HEK293T (cell line): ENCODE data around the gene CKLF.
"Not testable (repeated sequence)": the region's sequence is repeated elsewhere in the genome, so short reads cannot be mapped to it uniquely, and the experiment has no call there.

ENCODE experiments used
- CTCF ChIA-PET: fragments of 350-600 bp; formaldehyde crosslinking; extraction: SDS; loops from one replicate; lab custom pipeline; 2021; ENCODE audit warnings: antibody characterized with exemption, inconsistent platforms; lab: Yijun Ruan, JAX
- POLR2A ChIA-PET: fragments of 350-600 bp; formaldehyde crosslinking; extraction: SDS; loops from one replicate; lab custom pipeline; 2020; ENCODE audit warnings: antibody characterized with exemption, inconsistent platforms; lab: Yijun Ruan, JAX
- DNase-seq: peaks from one replicate; pipeline ENCODE4 v3.0.0; 2012; ENCODE audit warnings: mixed read lengths; ENCODE audit errors: extremely low spot score
- ARNT ChIP-seq: fragments of 450-650 bp; IDR thresholded peaks from 2 replicates; pipeline ENCODE4 v1.6.1; 2017; ENCODE audit warnings: mild to moderate bottlenecking
- BHLHE40 ChIP-seq: fragments of 450-650 bp; IDR thresholded peaks from 2 replicates; pipeline ENCODE4 v1.6.1; 2016; ENCODE audit warnings: mild to moderate bottlenecking, moderate library complexity, borderline replicate concordance
- CTBP1 ChIP-seq: fragments of 450-650 bp; IDR thresholded peaks from 2 replicates; pipeline ENCODE4 v1.6.1; 2016; ENCODE audit warnings: borderline replicate concordance
- ELF4 ChIP-seq: fragments of 450-650 bp; IDR thresholded peaks from 2 replicates; pipeline ENCODE4 v1.6.1; 2017; ENCODE audit warnings: antibody characterized with exemption
- FOXA1 ChIP-seq: fragments of 450-650 bp; IDR thresholded peaks from 2 replicates; pipeline ENCODE4 v1.6.1; 2016; ENCODE audit warnings: mild to moderate bottlenecking
- FOXK2 ChIP-seq: fragments of 450-650 bp; IDR thresholded peaks from 2 replicates; pipeline ENCODE4 v1.6.1; 2016; ENCODE audit warnings: mild to moderate bottlenecking
- FOXM1 ChIP-seq: fragments of 450-650 bp; IDR thresholded peaks from 2 replicates; pipeline ENCODE4 v1.6.1; 2017; ENCODE audit warnings: mild to moderate bottlenecking, borderline replicate concordance
- HDGF ChIP-seq: fragments of 450-650 bp; IDR thresholded peaks from 2 replicates; pipeline ENCODE4 v1.6.1; 2017; ENCODE audit warnings: antibody characterized with exemption, borderline replicate concordance
- L3MBTL2 ChIP-seq: fragments of 450-650 bp; conservative IDR thresholded peaks from 2 replicates; pipeline ENCODE4 v1.6.1; 2016; ENCODE audit warnings: mild to moderate bottlenecking
- LEF1 ChIP-seq: fragments of 450-650 bp; IDR thresholded peaks from 2 replicates; pipeline ENCODE4 v1.6.1; 2017; ENCODE audit warnings: mild to moderate bottlenecking, borderline replicate concordance
- NFRKB ChIP-seq: fragments of 450-650 bp; IDR thresholded peaks from 2 replicates; pipeline ENCODE4 v1.6.1; 2016; ENCODE audit warnings: mild to moderate bottlenecking, moderate library complexity
- PKNOX1 ChIP-seq: fragments of 450-650 bp; IDR thresholded peaks from 2 replicates; pipeline ENCODE4 v1.6.1; 2016
- SP1 ChIP-seq: fragments of 450-650 bp; IDR thresholded peaks from 2 replicates; pipeline ENCODE4 v1.6.1; 2017
- SUZ12 ChIP-seq: fragments of 450-650 bp; IDR thresholded peaks from 2 replicates; pipeline ENCODE4 v1.6.1; 2016; ENCODE audit warnings: mild to moderate bottlenecking
- TARDBP ChIP-seq: fragments of 450-650 bp; IDR thresholded peaks from 2 replicates; pipeline ENCODE4 v1.6.1; 2016
- ZNF384 ChIP-seq: fragments of 450-650 bp; IDR thresholded peaks from 2 replicates; pipeline ENCODE4 v1.6.1; 2016

The CKLF gene

GRCh38 chr16:66609139-66609510 is 56.7 kb downstream of the CKLF start:
- ChIA-PET POLR2A (no interaction called here), CTCF (interaction anchor here (0.6 to 2.6 kb wide), 21 partner anchors 10 to 281 kb away, joined by 3 to 38 read pairs (median 4); partner anchors contain the start of gene DYNC1LI2)
- TF ChIP-seq ZNF384 (no peak), L3MBTL2 (no peak), NFRKB (no peak), FOXA1 (no peak), FOXK2 (no peak), LEF1 (no peak), FOXM1 (no peak), SP1 (no peak), PKNOX1 (no peak), ARNT (no peak), HDGF (no peak), CTBP1 (no peak), ELF4 (no peak), TARDBP (no peak), BHLHE40 (no peak), SUZ12 (no peak)
- DNase-seq, result no peak

- TF ChIP-seq ARNT, result no peak
- no peak for TF ChIP-seq ZNF384
- no peak for TF ChIP-seq FOXM1
- no peak for TF ChIP-seq CTBP1
- no peak for TF ChIP-seq L3MBTL2
- TF ChIP-seq NFRKB, result no peak
- TF ChIP-seq FOXK2, result no peak
- TF ChIP-seq PKNOX1, result no peak
- TF ChIP-seq LEF1, result no peak
- CTCF ChIA-PET, result interaction anchor here (1.5 to 2.3 kb wide), 2 partner anchors 9 to 132 kb away, joined by 3 to 38 read pairs; no protein-coding TSS in a partner anchor
- POLR2A ChIA-PET, result no interaction called here
- DNase-seq, result no peak
Observed at GRCh38 chr16:66610111-66610820, 57.9 kb downstream of the CKLF start.

- POLR2A ChIA-PET, DNase-seq, CTCF ChIA-PET: not testable (repeated sequence)
Observed at GRCh38 chr16:66611911-66612310, 59.5 kb downstream of the CKLF start.

- DNase-seq, result no peak
- POLR2A ChIA-PET, result no interaction called here
- TF ChIP-seq LEF1 (no peak), ELF4 (no peak), SP1 (no peak), BHLHE40 (no peak), FOXK2 (no peak), TARDBP (no peak), SUZ12 (no peak)
- CTCF ChIA-PET, result no interaction called here
Observed at GRCh38 chr16:66612422-66612821, 60.0 kb downstream of the CKLF start.

- no peak for DNase-seq
- TF ChIP-seq SUZ12, result no peak
- TF ChIP-seq NFRKB, result no peak
- no peak for TF ChIP-seq TARDBP
- no peak for TF ChIP-seq PKNOX1
- no peak for TF ChIP-seq HDGF
- no peak for TF ChIP-seq CTBP1
- no peak for TF ChIP-seq BHLHE40
- TF ChIP-seq SP1, result no peak
- no peak for TF ChIP-seq ELF4
- no peak for TF ChIP-seq L3MBTL2
- TF ChIP-seq FOXM1, result no peak
- TF ChIP-seq LEF1, result no peak
- TF ChIP-seq FOXK2, result no peak
- ChIA-PET POLR2A (no interaction called here), CTCF (no interaction called here)
Observed at GRCh38 chr16:66614161-66614802, 61.9 kb downstream of the CKLF start.
